ENCODE data around the gene CANX.

DNA sequence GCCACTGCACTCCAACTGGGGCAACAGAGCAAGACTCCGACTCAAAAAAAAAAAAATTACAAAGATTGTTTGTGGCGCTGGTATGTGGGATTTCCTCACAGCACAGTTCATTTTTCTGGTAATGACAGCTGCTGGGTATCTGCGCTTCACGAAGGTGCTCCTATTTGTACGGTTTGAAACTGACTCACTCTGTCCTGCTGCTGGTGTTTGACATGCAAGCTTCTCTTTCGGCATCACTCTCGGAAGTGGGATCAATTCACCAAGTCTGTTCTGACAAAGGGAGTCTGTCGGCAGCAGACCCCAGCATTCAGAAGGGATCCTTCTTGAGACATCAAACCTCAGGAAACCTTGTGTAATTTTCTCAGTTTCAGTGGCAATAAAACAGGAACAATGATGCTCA, 60.2 kb downstream of the CANX start:
- no peak for TF ChIP-seq RAD21 (IDR thresholded peaks at IDR 0.05; ENCODE audit: low read depth)
- no peak for TF ChIP-seq CEBPB (IDR thresholded peaks at IDR 0.05)
- TF ChIP-seq, protein P1, sequence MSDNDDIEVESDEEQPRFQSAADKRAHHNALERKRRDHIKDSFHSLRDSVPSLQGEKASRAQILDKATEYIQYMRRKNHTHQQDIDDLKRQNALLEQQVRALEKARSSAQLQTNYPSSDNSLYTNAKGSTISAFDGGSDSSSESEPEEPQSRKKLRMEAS (IDR thresholded peaks at IDR 0.05) = no peak
